Lower leg skin (tissue), 3 donors: ENCODE results near the gene KIAA0513.

Source experiments
- POLR2A ChIP-seq, 2 donors: fragments of 450-650 bp; IDR thresholded peaks; one replicate each; pipeline ENCODE4 v1.6.1; 2016 to 2017; ENCODE audit warnings: antibody characterized with exemption in 2 of 2, mild to moderate bottlenecking in 1 of 2, moderate library complexity in 1 of 2
- TF ChIP-seq, protein P1 (sequence below), 3 donors: fragments of 450-650 bp; IDR thresholded peaks; one replicate each; pipeline ENCODE4 v1.5.1; 2016; ENCODE audit warnings: antibody characterized with exemption in 3 of 3, mild to moderate bottlenecking in 3 of 3, moderate library complexity in 2 of 3

DNA sequence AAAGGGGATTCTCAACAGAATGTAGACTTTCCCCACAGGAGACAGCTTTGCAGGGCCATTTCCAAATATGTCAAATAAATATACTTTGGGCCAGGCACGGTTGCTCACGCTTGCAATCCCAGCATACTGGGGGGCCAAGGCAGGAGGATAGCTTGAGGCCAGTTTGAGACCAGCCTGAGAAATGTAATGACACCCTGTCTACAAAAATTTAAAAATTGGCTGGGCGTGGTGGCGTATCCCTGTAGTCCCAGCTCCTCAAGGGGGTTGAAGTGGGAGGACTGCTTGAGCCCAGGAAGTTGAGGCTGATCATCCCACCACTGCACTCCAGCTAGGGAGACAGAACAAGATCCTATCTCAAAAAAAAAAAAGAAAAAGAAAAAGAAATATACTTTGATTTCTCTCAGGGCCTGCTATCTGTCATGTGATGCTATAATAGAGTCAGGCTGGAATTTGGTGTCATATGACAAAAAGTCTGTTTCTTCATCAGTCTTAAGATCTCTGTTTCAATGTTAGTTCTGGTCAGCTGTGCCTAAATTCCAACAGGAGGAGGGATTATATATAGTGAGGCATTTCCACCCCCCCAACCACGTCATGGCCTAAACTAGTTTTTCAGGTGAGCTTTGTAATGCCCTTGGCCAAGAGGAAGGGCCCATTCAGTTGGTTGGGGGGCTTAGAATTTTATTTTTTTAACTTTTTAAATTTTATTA lies 12.0 kb upstream of the KIAA0513 start:
- TF ChIP-seq, protein P1, sequence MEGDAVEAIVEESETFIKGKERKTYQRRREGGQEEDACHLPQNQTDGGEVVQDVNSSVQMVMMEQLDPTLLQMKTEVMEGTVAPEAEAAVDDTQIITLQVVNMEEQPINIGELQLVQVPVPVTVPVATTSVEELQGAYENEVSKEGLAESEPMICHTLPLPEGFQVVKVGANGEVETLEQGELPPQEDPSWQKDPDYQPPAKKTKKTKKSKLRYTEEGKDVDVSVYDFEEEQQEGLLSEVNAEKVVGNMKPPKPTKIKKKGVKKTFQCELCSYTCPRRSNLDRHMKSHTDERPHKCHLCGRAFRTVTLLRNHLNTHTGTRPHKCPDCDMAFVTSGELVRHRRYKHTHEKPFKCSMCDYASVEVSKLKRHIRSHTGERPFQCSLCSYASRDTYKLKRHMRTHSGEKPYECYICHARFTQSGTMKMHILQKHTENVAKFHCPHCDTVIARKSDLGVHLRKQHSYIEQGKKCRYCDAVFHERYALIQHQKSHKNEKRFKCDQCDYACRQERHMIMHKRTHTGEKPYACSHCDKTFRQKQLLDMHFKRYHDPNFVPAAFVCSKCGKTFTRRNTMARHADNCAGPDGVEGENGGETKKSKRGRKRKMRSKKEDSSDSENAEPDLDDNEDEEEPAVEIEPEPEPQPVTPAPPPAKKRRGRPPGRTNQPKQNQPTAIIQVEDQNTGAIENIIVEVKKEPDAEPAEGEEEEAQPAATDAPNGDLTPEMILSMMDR (IDR thresholded peaks at IDR 0.05) = no peak
- no peak for TF ChIP-seq POLR2A (IDR thresholded peaks at IDR 0.05)
